Activated CD8-positive, alpha-beta memory T cell treated with anti-CD3 and anti-CD28 coated beads, Interleukin-2, amount 10 ng/mL, durations not matched to agents 7 days and 5 days (primary cell): ENCODE results near the gene NKX6-2. TPM values are rescaled to one million over a fixed set of nuclear protein-coding genes. Genes with fewer than 3 reads are reported as not detected.
"Not testable (repeated sequence)": the region's sequence is repeated elsewhere in the genome, so short reads cannot be mapped to it uniquely, and the experiment has no call there.

Experiments used
- ATAC-seq: fragments of 150-1000 bp; cut with Tn5 transposase; one replicate; pipeline ENCODE4 v1.10.0; 2021; ENCODE audit warnings: moderate library complexity
- CTCF ChIA-PET: fragments of 350-600 bp; sonication (Branson Sonifier 250); formaldehyde crosslinking; loops from one replicate; lab custom pipeline; 2021; ENCODE audit warnings: antibody characterized with exemption; lab: Charles Lee
- DNase-seq: peaks from one replicate; pipeline ENCODE4 v3.0.0-alpha.2; 2020
- H3K27ac Mint-ChIP-seq: one replicate; pipeline ENCODE4 v1.8.0; 2021; ENCODE audit warnings: mild to moderate bottlenecking, mixed read lengths
- H3K27me3 Mint-ChIP-seq: one replicate; pipeline ENCODE4 v1.8.0; 2021; ENCODE audit warnings: mixed read lengths
- H3K36me3 Mint-ChIP-seq: one replicate; pipeline ENCODE4 v1.8.0; 2021; ENCODE audit warnings: mild to moderate bottlenecking, mixed read lengths
- H3K4me1 Mint-ChIP-seq: one replicate; pipeline ENCODE4 v1.8.0; 2021; ENCODE audit warnings: mixed read lengths
- H3K4me3 Mint-ChIP-seq: one replicate; pipeline ENCODE4 v1.8.0; 2021; ENCODE audit warnings: mild to moderate bottlenecking, moderate library complexity, mixed read lengths
- H3K9me3 Mint-ChIP-seq: one replicate; pipeline ENCODE4 v1.8.0; 2022; ENCODE audit warnings: low read depth, mixed read lengths
- total RNA-seq, 2 experiments: library from RNA; stranded (reverse); gene quantifications; one replicate each; pipeline ENCODE4 v1.2.3, GENCODE V29; 2021

NKX6-2 gene
- total RNA-seq: not detected

DNA sequence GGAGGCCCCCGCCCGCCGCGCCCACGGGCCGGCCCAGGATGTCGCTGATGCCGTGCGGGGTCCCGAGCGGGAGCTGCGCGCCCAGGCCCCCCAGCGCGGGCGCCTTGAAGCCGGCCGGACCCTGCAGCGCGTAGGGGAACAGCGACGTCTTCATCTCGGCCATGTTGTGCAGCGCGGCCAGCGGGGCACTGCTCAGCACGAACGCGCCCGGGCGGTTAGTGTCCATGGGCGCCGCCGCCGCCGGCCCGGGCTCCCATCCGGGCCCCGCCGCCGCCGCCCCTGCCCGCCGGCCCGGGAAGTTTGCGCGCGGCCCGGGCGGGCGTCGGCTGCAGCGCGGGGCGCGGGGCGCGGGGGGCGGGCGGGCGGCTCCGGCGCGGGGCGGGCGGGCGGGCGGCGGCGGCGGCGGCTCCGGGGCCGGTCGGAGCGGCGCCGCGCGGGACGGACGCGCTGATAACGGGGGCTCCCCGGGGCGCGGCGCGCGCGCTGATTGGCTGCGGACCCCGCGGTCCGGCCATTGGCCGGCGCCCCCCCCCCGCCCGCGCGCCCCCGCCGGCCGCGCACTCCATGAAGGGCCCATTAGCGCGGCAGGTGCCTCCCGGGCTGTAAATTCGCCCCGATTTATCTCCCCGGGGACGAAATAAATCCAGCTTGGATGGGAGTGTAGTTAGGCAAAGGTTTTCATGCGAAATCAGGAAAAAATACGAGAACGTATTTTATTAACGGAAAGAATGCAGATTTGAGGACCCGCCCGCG is at the start of gene NKX6-2:
TSS of gene NKX6-2 (minus strand) at position 425 of the 753 bp plus-strand sequence. CDS start at position 226, 199 bp downstream.
- no peak within 1 kb of the TSS for H3K4me3 Mint-ChIP-seq
- CTCF ChIA-PET: no interaction called here
- no peak for DNase-seq

DNA sequence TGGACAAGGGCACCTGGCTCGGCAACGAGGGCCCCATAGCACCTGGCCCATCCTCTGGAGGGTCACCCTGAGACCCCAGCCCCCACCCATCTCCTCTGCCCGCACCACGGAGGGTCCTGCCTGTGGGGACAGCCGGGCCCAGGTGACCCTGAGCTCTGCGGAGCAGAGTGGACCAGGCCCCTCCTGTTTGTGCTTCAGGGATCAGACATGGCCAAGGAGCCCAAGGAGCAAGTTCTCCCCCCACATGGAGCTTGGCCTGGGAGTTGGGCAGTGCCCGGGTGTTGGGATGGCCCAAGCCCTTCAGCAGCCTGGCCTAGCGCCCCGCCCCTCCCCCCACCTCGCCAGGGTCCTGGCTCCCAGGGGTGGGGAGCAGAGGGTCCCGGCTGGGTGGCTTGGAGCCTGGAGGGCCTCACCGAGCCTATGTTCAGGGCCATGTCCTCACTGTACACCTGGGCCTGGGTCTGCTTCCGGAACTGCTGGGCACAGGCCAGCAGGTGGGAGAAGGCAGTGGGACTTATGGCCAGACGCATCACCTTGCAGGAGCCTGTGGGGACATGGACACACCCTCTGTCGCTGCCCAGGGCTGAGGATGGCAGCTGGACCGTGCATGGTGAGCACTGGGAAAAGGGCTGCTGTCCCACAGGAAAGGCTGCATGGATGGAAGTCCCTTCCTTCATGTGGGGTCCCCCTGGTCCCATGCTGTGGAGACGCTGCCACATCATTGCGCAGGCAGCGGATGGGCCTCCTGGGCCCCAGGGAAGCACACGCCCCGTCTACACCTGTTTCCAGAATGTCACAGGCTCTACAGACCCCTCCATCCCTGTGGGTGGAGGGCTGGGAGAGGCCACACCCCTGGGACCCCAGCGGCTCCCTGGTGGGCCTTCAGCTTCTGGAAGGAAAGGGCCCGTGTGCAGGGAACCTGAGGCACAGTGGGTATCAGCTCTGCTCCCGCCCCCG is 49.2 kb upstream of the NKX6-2 start:
- Mint-ChIP-seq H3K27ac (no peak overlapping the region), H3K4me1 (no peaks in the 10 kb centered on the region), H3K9me3 (peaks cover 6% of the 10 kb centered on the region), H3K36me3 (no peaks in the 10 kb centered on the region), H3K27me3 (peaks cover 4% of the 10 kb centered on the region), H3K4me3 (no peak overlapping the region)
- ATAC-seq (no peak), DNase-seq (no peak)
- CTCF ChIA-PET: no interaction called here

More for the DNA sequence above, at the start of gene NKX6-2:
- Mint-ChIP-seq H3K36me3 (peaks cover 2% of the 10 kb centered on the region), H3K4me1 (peaks cover 3% of the 10 kb centered on the region), H3K27me3 (peaks cover 32% of the 10 kb centered on the region), H3K27ac (no peak within 1 kb of the TSS), H3K9me3 (no peaks in the 10 kb centered on the region)
- ATAC-seq: no peak

DNA sequence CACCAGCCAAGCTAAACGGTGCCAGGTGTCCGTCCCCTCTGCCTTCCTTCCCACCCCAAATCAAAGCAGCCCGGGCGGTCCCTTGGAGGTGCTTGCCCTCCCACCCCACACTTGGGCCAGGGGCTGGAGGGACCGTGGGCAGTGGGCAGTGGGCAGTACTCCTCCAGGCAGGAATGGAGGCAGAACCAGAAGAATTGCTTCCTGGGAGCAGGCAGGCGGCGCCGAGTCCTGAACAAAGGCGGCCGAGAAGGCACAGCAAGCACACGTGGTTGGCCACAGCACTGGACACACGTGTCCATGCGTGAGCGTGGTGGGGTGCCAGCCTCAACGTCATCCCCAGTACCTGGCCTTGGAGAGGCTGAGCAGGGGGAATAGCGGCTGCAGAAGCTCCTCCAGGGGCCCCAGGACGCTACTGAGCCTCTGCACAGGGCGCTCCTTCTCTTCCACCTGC is 48.4 kb upstream of the NKX6-2 start:
- H3K4me3 Mint-ChIP-seq: no peak overlapping the region
- H3K27ac Mint-ChIP-seq: no peak overlapping the region
- DNase-seq (no peak), ATAC-seq (no peak)
- H3K4me1 Mint-ChIP-seq: no peaks in the 10 kb centered on the region
- CTCF ChIA-PET: no interaction called here
- H3K9me3 Mint-ChIP-seq: peaks cover 6% of the 10 kb centered on the region
- H3K27me3 Mint-ChIP-seq: peaks cover 4% of the 10 kb centered on the region
- H3K36me3 Mint-ChIP-seq: no peaks in the 10 kb centered on the region

DNA sequence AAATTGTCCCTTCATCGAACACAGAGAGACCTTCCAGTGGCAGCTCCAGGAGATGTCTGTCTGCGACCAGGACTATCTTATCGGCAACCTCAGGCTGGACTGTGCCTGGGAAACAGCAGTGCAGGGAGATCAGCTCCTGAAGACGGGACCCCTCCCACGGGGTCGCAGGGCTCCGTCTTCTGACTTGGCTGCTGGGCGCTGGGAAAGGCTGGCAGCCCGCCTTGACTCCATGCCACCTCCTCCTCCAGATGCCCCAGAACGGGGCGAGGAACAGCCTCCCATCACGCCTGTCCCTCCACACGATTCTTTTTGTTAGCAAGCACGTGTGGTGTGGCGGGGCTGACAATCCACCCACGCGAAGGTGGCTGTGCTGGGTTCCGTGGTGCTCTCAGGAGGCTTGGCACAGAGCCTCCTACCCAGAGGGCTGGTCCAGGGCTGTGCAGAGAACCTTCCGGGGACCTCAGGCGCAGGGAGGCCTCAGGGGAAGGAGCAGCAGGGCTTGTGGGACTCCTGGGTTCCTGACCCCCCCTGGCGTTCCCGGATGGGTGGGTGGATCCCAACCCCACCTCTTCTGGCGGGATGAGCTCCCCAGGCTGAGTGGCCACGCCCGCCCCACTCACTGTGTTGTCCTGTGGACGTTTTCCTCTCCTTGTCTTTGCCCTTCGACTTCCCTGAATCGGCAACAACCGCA is 47.6 kb upstream of the NKX6-2 start:
- ATAC-seq (no peak), DNase-seq (peak; percentile 33)
- H3K9me3 Mint-ChIP-seq: peaks cover 6% of the 10 kb centered on the region
- no peak overlapping the region for H3K27ac Mint-ChIP-seq
- CTCF ChIA-PET: no interaction called here
- H3K36me3 Mint-ChIP-seq: no peaks in the 10 kb centered on the region
- H3K4me1 Mint-ChIP-seq: no peaks in the 10 kb centered on the region
- H3K27me3 Mint-ChIP-seq: peaks cover 4% of the 10 kb centered on the region
- H3K4me3 Mint-ChIP-seq: no peak overlapping the region

DNA sequence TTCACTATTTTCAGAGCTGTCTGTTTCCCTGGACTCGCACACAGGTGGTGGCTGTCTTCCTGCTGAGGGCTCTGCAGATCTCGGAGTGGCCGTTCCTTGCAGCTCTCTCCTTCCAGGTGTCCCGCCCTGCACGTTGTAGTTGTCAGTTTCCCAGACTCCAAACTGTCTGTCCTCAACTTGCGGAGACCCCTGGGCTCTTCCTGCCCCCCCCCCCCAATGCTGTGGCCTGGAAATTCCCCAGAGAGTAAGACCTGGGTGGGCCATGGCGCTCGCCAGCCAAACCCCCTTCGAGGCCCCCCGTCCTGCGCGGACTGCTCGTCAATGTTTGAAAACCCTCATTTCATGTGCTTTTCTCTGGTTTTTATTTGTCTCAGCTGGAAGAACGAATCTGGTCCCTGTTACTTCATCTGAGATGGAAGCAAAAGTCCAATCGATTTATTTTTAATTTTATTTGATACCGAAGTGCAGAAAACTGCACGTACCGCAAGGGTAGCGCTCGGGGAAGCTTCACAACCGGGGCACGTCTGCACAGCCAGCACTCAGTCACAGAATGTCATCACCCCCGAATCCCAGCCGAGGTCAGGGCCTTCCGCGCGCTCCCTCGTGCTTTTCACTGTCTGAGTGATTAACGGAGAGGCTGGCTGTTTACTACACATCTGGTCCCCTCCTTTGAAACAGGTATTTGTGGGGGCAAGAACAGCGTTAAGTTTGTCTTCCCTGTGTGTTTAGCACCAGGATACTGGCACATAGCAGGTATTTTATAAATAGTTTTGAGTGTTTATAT is 46.4 kb upstream of the NKX6-2 start:
- CTCF ChIA-PET: no interaction called here
- peaks cover 4% of the 10 kb centered on the region for H3K27me3 Mint-ChIP-seq
- H3K4me1 Mint-ChIP-seq: no peaks in the 10 kb centered on the region
- no peak overlapping the region for H3K27ac Mint-ChIP-seq
- H3K9me3 Mint-ChIP-seq: peaks cover 2% of the 10 kb centered on the region
- no peak for DNase-seq
- no peaks in the 10 kb centered on the region for H3K36me3 Mint-ChIP-seq
- no peak overlapping the region for H3K4me3 Mint-ChIP-seq
- ATAC-seq: no peak

DNA sequence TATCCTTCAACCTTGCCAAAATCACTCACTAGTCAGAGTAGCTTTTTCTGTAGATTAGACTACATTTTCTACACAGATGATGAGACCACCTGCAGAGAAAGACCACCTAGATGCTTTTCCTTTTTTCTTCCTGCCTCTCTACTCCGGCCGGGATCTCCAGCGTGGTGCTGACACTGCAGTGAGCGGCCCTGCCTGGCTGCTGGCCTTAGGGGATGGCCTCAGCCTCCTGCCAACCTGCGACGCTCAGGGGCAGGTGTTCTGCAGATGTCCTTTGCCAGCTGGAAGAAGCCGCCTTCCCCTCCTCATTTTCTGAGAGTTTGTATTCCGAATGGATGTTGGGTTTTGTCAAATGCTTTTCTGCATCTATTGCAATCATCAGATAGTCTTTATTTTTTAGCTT is 43.5 kb upstream of the NKX6-2 start:
- ATAC-seq: no peak
- H3K27ac Mint-ChIP-seq: no peak overlapping the region
- CTCF ChIA-PET: no interaction called here

DNA sequence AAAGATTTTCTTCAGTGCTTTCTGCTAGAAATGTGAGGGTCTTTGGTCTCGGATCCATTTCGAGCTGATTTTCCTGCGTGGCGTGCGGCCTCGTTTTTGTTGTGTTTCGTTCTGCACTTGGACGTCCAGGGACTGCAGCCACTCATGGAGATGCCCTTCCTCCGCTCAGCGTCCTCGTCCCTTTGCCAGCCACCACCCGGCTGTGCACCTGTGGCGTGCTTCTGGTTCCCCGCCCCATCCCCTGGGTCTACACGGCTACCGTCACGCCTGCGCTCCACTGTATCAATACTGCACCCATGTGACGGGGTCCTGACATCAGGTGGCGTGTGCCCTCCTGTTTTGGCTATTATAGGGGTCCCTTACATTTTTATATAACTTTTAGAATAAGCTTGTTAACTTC is 42.7 kb upstream of the NKX6-2 start:
- no peaks in the 10 kb centered on the region for H3K4me1 Mint-ChIP-seq
- H3K9me3 Mint-ChIP-seq: no peaks in the 10 kb centered on the region
- no peak for ATAC-seq
- peaks cover 2% of the 10 kb centered on the region for H3K36me3 Mint-ChIP-seq
- H3K27me3 Mint-ChIP-seq: peaks cover 4% of the 10 kb centered on the region
- peak; percentile 30 for DNase-seq
- no peak overlapping the region for H3K27ac Mint-ChIP-seq
- no peak overlapping the region for H3K4me3 Mint-ChIP-seq
- CTCF ChIA-PET: no interaction called here

More for the DNA sequence above, 43.5 kb upstream of the NKX6-2 start:
- Mint-ChIP-seq H3K9me3 (no peaks in the 10 kb centered on the region), H3K36me3 (peaks cover 2% of the 10 kb centered on the region), H3K27me3 (peaks cover 4% of the 10 kb centered on the region), H3K4me3 (no peak overlapping the region), H3K4me1 (no peaks in the 10 kb centered on the region)
- no peak for DNase-seq

DNA sequence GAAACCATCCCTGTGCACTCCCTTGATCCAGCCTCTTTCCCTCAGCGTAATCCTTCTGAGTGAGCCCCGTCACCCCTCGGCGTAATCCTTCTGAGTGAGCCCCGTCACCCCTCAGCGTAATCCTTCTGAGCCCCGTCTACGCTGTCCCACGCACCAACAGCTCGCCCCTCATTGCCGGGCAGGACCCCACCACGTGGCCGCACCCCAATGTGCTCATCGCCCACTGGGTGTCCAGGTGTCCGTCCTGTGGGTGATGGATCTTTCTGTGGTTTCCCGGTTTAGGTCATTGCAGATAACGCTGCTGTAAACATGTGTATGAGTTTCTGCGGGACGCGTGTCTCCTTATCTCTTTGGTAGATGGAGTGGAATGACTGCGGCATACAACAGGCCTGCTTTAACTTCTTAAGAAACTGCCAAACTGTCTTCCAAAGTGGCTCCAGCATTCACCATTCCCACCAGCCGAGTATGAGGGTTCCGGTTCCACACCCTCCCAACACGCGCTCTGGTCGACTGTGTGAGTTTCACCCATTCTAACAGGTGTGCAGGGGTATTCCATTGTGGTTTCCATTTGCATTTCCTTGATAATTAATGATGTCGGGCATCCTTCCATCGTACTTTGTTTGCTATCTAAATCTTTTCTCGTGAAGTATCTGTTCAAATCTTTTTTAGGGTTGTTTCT is 42.1 kb upstream of the NKX6-2 start:
- no peak overlapping the region for H3K27ac Mint-ChIP-seq
- no peaks in the 10 kb centered on the region for H3K9me3 Mint-ChIP-seq

DNA sequence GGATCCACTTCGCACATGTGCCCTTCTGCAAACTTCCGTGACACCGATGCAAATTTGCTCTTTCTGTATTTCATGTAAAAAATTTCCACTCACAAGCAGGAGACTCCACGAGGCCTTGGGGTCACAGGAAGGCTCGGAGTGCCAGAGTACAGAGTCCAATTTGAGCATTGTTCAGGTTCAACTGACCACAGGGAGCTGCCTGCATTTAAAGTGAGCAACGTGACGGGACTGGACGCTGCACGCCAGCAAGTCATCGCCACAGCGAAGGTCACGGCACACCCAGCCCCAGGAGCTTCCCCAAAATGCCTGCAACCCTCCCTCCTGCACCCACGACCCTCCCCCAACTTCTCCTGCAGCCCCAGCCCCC is 41.5 kb upstream of the NKX6-2 start:
- no peak for ATAC-seq
- H3K4me1 Mint-ChIP-seq: no peaks in the 10 kb centered on the region
- no peak overlapping the region for H3K4me3 Mint-ChIP-seq
- peaks cover 4% of the 10 kb centered on the region for H3K27me3 Mint-ChIP-seq
- no peaks in the 10 kb centered on the region for H3K9me3 Mint-ChIP-seq
- peaks cover 2% of the 10 kb centered on the region for H3K36me3 Mint-ChIP-seq
- no peak for DNase-seq
- H3K27ac Mint-ChIP-seq: no peak overlapping the region
- CTCF ChIA-PET: no interaction called here

More for the DNA sequence above, 42.1 kb upstream of the NKX6-2 start:
- DNase-seq (no peak), ATAC-seq (no peak)
- H3K36me3 Mint-ChIP-seq: peaks cover 2% of the 10 kb centered on the region
- H3K27me3 Mint-ChIP-seq: peaks cover 4% of the 10 kb centered on the region
- no peak overlapping the region for H3K4me3 Mint-ChIP-seq
- CTCF ChIA-PET: no interaction called here
- no peaks in the 10 kb centered on the region for H3K4me1 Mint-ChIP-seq

DNA sequence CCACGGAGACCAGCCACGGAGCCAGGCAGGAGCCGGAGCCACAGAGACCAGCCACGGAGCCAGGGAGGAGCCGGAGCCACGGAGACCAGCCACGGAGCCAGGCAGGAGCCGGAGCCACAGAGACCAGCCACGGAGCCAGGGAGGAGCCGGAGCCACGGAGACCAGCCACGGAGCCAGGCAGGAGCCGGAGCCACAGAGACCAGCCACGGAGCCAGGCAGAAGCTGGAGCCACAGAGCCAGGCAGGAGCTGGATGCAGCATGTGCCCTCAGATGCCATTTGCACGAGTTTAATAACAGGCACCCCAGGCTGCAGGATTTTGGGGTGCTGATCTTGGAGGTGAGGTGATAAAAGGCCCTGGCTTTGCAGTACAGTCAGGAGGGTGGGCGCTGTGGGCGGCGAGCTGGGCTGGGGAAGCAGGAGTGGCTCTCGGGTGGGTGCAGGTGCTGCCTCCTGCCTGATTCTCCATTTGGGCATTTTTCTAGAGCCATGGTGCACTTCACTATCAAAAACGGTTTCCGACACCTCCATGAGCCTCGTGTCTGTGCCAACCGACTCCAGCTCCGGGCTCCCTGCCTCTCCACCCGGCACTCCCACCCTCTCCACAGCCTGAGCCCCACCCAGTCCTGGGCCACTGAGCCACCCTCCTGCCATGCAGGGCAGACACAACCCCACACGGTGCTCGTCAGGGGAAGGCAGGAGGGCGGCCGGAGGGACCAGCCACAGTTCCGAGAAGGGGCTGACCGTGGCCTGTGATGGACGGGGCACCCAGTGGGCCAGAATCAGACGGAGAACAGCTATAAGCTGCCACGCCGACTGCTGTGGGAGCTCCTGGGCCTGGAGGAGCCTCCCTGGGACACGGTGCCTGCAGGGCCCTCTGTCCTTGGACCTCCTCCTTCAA is 40.8 kb upstream of the NKX6-2 start:
- ATAC-seq (no peak), DNase-seq (no peak)
- CTCF ChIA-PET: no interaction called here
- peaks cover 4% of the 10 kb centered on the region for H3K27me3 Mint-ChIP-seq
- no peaks in the 10 kb centered on the region for H3K4me1 Mint-ChIP-seq
- no peak overlapping the region for H3K27ac Mint-ChIP-seq
- H3K4me3 Mint-ChIP-seq: no peak overlapping the region
- peaks cover 2% of the 10 kb centered on the region for H3K36me3 Mint-ChIP-seq
- H3K9me3 Mint-ChIP-seq: no peaks in the 10 kb centered on the region

DNA sequence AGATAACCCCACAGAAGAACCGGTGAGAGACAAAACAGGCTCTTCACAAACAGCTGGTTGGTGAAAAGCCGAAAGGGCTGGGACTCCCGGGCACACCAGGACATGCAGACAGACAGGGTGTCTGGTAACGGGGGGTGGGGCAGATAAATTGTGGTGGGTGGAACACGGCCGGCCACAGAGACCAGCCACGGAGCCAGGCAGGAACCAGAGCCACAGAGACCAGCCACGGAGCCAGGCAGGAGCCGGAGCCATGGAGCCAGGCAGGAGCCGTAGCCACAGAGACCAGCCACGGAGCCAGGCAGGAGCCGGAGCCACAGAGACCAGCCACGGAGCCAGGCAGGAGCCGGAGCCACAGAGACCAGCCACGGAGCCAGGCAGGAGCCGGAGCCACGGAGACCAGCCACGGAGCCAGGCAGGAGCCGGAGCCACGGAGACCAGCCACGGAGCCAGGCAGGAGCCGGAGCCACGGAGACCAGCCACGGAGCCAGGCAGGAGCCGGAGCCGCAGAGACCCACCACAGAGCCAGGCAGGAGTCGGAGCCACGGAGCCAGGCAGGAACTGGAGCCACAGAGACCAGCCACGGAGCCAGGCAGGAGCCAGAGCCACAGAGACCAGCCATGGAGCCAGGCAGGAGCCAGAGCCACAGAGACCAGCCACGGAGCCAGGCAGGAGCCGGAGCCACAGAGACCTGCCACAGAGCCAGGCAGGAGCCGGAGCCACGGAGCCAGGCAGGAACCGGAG is 40.0 kb upstream of the NKX6-2 start:
- H3K4me1 Mint-ChIP-seq, H3K27ac Mint-ChIP-seq, H3K9me3 Mint-ChIP-seq, H3K4me3 Mint-ChIP-seq, DNase-seq, CTCF ChIA-PET, H3K27me3 Mint-ChIP-seq, H3K36me3 Mint-ChIP-seq, ATAC-seq: not testable (repeated sequence)
